ENCODE data around the gene RAD23B.

GRCh38 chr9:107248714-107249113 lies 34.4 kb upstream of the RAD23B start:
- no peak for TF ChIP-seq EZH2 (IDR thresholded peaks at IDR 0.05; ENCODE audit: insufficient read depth, poor library complexity, severe bottlenecking)
- no peak for TF ChIP-seq EZH2phosphoT487 (IDR thresholded peaks at IDR 0.05; ENCODE audit: insufficient read depth, low read depth)

Measured in GM23248 (cell line).